Hepatocyte (in vitro differentiated cells): ENCODE measurements around the gene LGALS9C.
"Not testable (repeated sequence)": the region's sequence is repeated elsewhere in the genome, so short reads cannot be mapped to it uniquely, and the experiment has no call there.

Experiments used
- EZH2 ChIP-seq: fragments of 200-600 bp; sonication (generic); IDR thresholded peaks from 2 replicates; pipeline ENCODE4 v1.6.1; 2016; ENCODE audit warnings: antibody characterized with exemption, mild to moderate bottlenecking, borderline replicate concordance
- EZH2phosphoT487 ChIP-seq: fragments of 200-600 bp; sonication (generic); IDR thresholded peaks from one replicate; pipeline ENCODE4 v1.6.1; 2018; ENCODE audit warnings: antibody characterized with exemption, mild to moderate bottlenecking, low read depth, moderate library complexity; ENCODE audit not compliant: unreplicated experiment, severe bottlenecking
- TF ChIP-seq, protein P1 (sequence below): fragments of 200-600 bp; sonication (generic); IDR thresholded peaks from 2 replicates; pipeline ENCODE4 v1.5.1; 2016; ENCODE audit warnings: antibody characterized with exemption, mild to moderate bottlenecking; ENCODE audit not compliant: poor library complexity

DNA sequence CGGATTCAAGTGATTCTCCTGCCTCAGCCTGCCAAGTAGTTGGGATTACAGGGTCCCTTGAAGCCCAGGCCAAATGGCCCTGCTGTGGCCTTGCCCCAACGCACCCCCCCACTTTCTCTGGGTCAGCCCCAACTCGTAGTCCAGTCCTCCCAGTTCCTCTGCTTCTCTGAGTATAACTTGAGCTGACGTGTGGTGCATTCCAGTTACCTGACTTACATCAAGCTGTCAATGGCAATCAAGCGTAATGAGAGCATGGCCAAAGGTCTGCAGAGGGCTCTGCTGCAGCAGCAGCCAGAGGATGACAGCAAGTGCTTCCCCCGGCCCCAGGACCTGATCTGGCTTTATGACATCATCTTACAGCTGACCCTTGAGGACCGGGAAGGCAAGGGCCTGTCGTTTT, 50.8 kb downstream of the LGALS9C start:
- TF ChIP-seq, protein P1, sequence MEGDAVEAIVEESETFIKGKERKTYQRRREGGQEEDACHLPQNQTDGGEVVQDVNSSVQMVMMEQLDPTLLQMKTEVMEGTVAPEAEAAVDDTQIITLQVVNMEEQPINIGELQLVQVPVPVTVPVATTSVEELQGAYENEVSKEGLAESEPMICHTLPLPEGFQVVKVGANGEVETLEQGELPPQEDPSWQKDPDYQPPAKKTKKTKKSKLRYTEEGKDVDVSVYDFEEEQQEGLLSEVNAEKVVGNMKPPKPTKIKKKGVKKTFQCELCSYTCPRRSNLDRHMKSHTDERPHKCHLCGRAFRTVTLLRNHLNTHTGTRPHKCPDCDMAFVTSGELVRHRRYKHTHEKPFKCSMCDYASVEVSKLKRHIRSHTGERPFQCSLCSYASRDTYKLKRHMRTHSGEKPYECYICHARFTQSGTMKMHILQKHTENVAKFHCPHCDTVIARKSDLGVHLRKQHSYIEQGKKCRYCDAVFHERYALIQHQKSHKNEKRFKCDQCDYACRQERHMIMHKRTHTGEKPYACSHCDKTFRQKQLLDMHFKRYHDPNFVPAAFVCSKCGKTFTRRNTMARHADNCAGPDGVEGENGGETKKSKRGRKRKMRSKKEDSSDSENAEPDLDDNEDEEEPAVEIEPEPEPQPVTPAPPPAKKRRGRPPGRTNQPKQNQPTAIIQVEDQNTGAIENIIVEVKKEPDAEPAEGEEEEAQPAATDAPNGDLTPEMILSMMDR = not testable (repeated sequence)
- not testable (repeated sequence) for TF ChIP-seq EZH2, EZH2phosphoT487
